Right ventricle myocardium superior (tissue), 1 donor: Measurements from ENCODE around the gene COL23A1. TPM values are rescaled to one million over a fixed set of nuclear protein-coding genes. Genes with fewer than 3 reads are reported as not detected.
A peak's percentile ranks its signal among the peaks of the same experiment; 100 is the strongest.

Experiments
- ATAC-seq: fragments of 200-7000 bp; cut with Tn5 transposase; one replicate; pipeline ENCODE4 v1.9.1; 2020; ENCODE audit warnings: mild to moderate bottlenecking; ENCODE audit not compliant: poor library complexity
- DNase-seq: peaks from one replicate; pipeline ENCODE4 v3.0.0-alpha.2; 2020
- intact Hi-C: fragments of 100-400 bp; cut with DNase I; formaldehyde crosslinking; loops from one replicate; pipeline ENCODE4 v1.11.2; 2022
- total RNA-seq: library from RNA; stranded (reverse); fragmentation: NEBNext Ultra II Directional; extraction: Animal tissue kit (Norgen Biotek cat#: 25700); gene quantifications from one replicate; pipeline ENCODE4 v1.2.1, GENCODE V29; 2021
- donor health status: DM: no; HTN: yes; CAD: no; lungs with severe emphysema.

Gene COL23A1
- total RNA-seq, 1 donor from 2014 or later, result 18.8 TPM

- ATAC-seq, result no peak
- DNase-seq, result no peak
- intact Hi-C loops, result no loop called here
Measured at GRCh38 chr5:178351221-178352034, 238.8 kb downstream of the COL23A1 start.

GRCh38 chr5:178350361-178351220 lies 239.6 kb downstream of the COL23A1 start:
- ATAC-seq (no peak), DNase-seq (no peak)
- intact Hi-C loops, result no loop called here

DNA sequence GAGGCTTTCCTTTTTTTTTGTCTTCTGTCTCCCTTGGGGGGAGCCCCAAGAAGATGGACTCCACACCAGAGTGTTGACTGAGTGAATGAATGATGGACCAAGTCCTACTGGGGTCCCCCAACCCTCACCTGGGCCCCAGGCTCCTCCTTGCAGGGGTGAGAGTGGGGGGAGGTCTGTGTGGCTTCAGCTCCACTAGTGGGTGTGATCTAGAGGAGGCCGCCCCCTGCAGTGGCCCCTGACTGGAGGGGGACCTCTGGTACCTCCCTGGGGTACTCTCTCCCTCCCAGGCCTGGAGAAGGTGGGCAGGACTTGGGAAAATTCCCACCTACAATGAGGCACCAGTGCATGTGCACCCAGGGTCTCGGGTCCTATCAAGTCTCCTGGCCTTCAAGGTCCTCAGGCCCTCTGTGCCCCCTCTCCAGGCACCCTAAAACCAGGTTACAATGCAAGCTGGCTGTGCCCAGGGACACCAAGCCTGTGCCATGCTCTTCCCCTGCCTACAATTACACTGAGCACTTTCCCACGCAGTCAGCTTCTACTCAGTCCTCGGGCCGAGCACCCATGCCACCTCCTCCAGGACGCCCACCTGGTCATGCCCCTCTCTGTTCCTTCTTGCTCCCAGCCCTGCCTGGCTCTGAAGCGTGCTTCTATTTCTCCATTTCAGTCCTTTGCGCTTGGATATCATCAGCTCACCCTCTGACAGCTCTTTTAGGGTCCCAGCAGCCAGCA lies 240.4 kb downstream of the COL23A1 start:
- intact Hi-C loops, result no loop called here

DNA sequence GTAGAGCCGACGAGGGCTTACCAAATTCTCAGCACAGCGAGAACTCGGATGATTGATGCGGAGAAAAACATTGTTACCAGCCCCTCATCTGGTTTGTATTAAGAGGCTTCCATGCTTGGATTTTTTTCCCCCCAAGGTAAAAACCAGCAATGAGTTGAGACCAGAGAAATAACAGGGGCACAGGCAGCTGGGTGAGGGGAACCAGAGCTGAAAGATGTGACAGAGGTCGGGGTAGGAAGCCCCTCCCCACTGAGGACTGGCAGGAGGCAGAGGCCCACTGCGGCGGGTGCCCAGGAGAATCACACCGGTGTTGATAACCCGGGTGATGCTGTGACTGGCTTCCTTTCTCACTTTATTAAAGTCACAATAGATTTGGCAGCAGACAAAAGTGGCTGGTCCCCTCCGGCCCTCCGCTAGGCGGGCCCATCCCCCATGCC lies 241.1 kb downstream of the COL23A1 start:
- DNase-seq (no peak), ATAC-seq (no peak)
- intact Hi-C loops, result no loop called here

More for the DNA sequence above, 240.4 kb downstream of the COL23A1 start:
- ATAC-seq, result no peak
- DNase-seq, result no peak

DNA sequence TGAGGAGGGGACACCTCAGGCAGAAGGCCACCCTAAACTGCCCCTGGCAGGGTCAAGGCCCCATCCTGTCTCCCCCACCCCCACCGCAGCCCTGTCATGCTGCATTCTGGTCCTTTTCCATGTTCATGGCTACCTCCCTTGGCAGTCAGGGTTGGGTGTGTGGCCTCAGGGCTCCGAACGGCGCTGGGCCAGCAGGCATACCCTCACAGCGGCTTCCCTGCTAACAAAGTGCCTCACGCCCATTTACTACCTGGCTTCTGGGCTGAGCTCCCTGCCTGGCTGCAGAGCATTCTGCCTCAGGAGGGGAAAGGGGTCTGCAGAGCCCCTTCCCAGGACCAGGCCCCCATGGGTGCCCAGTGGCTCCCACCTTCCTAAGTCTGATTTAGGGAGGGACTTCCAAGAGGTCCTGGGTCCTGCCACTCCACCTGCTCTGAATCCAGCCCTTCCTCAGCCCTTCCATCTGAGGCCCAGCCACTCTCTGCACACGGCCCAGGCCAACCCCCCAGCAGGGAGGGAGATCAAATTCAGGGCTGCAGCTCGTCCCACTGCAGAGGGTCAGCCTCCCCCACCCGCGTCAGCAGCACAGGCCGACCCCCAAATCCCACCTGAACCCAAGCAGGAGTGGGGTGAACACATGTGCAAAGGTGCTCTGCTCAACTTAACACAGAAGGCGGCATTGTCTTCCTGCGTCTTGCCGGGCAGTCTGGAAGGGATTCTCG lies 241.7 kb downstream of the COL23A1 start:
- intact Hi-C loops, result no loop called here
- no peak for DNase-seq
- ATAC-seq, result no peak

DNA sequence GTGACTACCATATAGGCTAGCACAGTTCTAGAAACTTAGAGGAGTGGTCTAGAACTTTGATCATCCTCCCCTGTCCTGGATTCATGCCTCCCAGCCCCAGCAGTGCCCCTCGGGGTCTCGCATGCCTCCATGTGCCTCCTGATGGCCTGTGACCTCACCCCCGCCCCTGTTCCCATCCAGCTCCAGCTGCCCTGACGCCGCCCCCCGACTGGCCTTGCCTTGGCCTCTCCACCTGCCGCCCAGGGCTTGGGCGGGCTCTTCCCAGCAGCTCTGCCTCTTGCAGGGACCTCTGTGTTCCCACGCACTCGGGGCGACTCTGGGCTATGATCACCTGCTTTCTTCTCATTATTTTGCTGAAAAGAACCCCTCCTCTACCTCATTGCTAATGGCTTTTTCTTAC lies 242.2 kb downstream of the COL23A1 start:
- intact Hi-C loops, result no loop called here
- DNase-seq (no peak), ATAC-seq (no peak)

DNA sequence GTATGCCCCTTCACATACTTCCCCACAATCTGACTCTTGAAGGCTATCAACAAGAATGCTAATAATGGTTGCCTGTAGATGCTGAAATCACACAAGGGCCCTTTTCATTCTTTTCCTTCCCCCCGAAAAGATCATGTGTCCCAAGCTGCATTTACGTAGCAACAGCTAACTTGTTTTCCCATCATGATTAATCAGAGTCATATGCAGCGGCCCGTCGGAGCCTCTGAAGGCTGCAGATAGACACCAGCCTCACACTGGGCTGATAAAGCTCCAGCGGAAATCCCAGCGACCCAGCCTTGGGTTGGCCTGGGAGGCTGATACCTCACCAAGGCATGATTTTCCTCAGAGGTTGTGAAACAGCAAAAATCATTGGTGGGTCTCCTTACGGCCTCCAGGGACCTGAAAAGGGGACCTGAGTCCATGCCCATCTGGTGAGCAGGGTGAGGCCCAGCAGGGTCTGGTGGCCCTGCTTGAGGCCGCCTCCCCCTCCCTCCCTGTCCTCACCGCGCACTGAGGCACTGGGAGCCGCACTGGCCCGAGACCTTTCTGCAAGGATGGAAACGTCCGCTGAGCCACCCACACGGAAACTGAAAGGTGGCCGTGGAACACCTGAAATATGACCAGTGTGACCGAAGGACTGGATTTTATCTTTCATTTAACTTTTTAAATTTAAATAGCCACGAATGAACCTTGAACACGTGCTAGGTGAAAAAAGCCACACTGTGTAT lies 243.4 kb downstream of the COL23A1 start:
- DNase-seq (no peak), ATAC-seq (no peak)
- intact Hi-C loops, result no loop called here

DNA sequence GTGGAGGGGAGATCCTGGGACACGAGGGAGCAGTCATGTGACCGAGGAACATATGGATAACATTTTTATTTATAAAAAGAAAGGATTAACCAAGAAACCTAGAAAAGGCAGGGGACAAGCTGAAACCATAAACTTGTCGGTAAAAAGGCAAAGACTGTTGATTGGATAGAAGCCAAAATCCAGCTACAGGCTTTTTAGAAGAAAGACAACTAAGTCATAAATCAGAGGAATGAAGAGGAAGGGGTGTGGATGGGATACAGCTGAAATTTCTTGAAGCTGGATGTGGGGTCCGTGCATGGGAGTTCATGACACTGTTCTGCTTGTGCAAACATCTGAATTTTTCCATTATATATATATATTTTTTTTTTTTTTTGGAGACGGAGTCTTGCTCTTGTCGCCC lies 246.9 kb downstream of the COL23A1 start:
- intact Hi-C loops, result no loop called here
- DNase-seq (no peak), ATAC-seq (no peak)

DNA sequence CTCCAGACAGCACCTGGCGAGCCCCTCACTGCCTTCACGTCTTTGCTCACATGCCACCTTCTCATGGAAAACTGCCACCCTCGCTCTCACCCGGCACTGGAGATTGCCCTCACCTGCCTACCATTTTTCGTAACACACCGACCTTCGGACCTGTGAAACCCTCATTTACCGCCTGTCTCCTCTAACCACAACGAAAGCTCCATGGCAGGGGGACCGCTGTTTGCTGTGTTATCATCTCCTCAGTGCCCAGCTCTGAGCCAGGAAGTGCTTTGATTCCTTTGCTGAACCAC lies 248.4 kb downstream of the COL23A1 start:
- no peak for ATAC-seq
- intact Hi-C loops, result no loop called here

DNA sequence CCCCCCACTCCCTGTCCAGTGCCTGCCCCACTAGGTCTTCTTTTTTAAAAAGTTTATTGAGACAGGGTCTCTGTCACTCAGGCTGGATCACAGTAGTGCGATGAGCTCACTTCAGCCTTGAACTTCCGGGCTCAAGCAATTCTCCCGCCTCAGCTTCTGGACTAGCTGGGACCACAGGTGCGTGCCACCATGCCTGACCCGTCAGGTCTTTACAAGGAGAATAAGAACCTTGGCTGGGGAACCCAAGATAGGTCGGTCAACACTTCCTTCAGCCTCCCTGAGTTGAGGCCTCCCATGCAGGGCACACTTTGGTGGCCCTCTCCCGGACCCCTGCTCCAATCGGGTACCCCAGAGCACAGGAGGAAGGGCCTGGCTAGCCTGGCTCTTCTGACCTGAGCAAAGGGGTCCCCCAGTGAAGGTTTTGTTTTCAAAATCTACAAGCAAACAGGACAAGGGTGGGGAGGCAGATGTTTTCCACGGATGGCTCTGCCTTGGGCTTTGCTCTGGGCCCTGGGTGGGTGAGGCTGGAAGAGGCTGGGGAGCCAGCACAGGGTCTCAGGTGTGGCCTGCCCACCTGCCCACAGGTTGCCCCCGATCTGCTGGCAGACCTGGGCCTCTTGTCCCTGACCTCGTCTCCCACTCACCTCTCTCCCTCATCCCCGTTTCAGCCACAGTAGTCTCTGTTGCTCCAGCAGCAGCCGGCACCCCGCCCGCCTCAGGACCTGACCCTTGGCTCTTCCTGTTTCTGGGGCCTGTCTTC lies 248.9 kb downstream of the COL23A1 start:
- DNase-seq (peak; percentile 27), ATAC-seq (no peak)
- intact Hi-C loops, result no loop called here

More for the DNA sequence above, 248.4 kb downstream of the COL23A1 start:
- DNase-seq, result no peak

- ATAC-seq, result no peak
- intact Hi-C loops, result no loop called here
- DNase-seq, result peak; percentile 34
Measured at GRCh38 chr5:178340637-178341036, 249.6 kb downstream of the COL23A1 start.

GRCh38 chr5:178340187-178340586 lies 250.0 kb downstream of the COL23A1 start:
- DNase-seq (no peak), ATAC-seq (peak; percentile 19)
- intact Hi-C loops, result no loop called here

GRCh38 chr5:178339272-178339671 lies 250.9 kb downstream of the COL23A1 start:
- intact Hi-C loops, result no loop called here
- ATAC-seq (no peak), DNase-seq (no peak)

- ATAC-seq, result no peak
- intact Hi-C loops, result no loop called here
- no peak for DNase-seq
Measured at GRCh38 chr5:178338750-178339144, 251.4 kb downstream of the COL23A1 start.

DNA sequence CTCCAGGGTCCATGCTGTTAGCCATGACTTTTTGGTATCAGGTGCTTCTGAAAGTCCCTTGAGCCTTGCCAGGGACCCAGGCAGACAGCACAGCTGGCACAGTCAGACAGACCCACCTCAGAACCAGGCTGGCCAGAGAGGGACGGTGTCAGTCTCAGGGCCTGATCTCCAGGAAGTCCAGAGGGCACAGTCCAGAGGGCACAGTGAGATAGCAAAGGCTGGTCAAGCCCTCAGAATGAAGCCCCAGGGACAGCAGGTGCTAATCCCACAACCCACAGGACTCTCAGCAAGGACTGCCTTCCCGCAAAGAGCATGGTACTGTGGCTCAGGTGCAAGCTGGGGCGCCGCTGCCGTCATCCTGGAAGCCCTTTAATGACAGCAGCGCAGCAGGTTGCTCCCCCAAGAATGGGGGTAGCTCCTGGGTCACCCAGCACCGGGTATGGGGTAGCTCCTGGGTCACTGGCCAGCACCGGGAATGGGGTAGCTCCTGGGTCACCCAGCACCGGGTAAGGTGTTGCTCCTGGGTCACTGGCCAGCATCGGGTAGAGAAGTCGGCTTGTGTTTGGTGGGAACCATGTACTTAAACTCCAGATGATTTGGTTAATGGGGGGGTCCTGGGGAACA lies 252.0 kb downstream of the COL23A1 start:
- ATAC-seq (no peak), DNase-seq (no peak)
- intact Hi-C loops, result no loop called here

GRCh38 chr5:178337334-178337741 lies 252.9 kb downstream of the COL23A1 start:
- DNase-seq, result no peak
- intact Hi-C loops, result no loop called here
- ATAC-seq, result no peak

DNA sequence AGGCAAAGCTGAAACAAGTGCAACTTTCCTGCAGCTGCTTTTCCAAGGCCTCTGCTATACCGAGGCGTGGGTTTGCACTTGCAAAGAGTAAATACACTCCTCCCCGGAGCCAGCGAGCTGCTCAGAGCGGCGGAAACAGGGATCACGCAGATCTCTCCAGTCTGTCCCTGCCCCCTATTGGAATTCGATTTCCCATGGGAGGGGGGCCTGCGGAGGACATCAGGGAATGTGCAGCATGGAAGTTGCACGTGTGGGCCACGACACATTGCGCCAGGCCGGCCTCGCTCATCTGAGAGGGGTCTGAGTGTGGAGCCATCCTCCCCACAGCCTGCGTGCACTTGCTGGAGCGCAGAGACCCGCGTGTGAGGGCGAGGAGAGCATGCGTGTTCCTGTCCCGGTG lies 253.3 kb downstream of the COL23A1 start:
- intact Hi-C loops, result no loop called here
- no peak for DNase-seq
- ATAC-seq, result no peak
